KOPT-K1 (cell line): ENCODE measurements around the gene ZNF445.
"Not testable (repeated sequence)": the region's sequence is repeated elsewhere in the genome, so short reads cannot be mapped to it uniquely, and the experiment has no call there.

ENCODE experiments used
- H3K27ac ChIP-seq: fragments of 200-600 bp; sonication (generic); 2 replicates; pipeline ENCODE4 v1.5.1; 2016; ENCODE audit warnings: antibody characterized with exemption, mild to moderate bottlenecking, low read depth, low read length; ENCODE audit not compliant: poor library complexity, severe bottlenecking
- H3K36me3 ChIP-seq: fragments of 200-600 bp; sonication (generic); 2 replicates; pipeline ENCODE4 v1.5.1; 2017; ENCODE audit warnings: antibody characterized with exemption, mild to moderate bottlenecking, low read length, moderate library complexity; ENCODE audit not compliant: insufficient read depth
- H3K9me3 ChIP-seq: fragments of 200-600 bp; sonication (generic); 2 replicates; pipeline ENCODE4 v1.5.1; 2017; ENCODE audit warnings: antibody characterized with exemption, low read length, mild to moderate bottlenecking; ENCODE audit not compliant: insufficient read depth, poor library complexity, severe bottlenecking

The ZNF445 gene

DNA sequence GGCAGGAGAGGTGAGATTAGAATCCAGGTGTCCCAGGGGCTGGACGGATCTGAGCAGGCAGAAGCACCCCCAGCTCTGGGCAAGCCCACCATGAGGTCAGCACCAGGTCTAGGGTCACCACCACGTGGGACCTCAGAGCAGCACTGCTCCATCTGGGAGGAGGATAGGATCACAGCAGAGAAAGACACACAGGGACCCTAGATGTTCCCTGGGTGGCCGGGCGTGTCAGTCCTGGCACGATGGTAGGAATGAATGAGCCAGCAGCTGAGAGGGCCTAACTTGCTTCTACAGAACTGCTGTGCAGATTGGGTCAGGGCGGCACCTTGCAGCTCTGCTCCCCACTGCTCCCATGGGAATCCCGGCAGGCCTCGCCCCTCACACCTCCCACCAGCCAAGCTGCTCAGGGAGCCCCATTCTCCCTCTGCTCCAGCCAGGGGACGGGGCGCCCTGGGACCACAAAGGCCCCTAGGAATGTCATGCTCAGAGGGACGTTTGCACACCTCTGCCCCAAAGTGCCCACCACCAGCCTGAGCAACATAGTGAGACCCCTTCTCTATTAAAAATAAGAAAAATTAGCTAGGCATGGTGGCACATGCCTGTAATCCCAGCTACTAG is 66.3 kb downstream of the ZNF445 start:
- Histone ChIP-seq H3K27ac (no peak overlapping the region), H3K9me3 (no peaks in the 10 kb centered on the region), H3K36me3 (no peaks in the 10 kb centered on the region)

DNA sequence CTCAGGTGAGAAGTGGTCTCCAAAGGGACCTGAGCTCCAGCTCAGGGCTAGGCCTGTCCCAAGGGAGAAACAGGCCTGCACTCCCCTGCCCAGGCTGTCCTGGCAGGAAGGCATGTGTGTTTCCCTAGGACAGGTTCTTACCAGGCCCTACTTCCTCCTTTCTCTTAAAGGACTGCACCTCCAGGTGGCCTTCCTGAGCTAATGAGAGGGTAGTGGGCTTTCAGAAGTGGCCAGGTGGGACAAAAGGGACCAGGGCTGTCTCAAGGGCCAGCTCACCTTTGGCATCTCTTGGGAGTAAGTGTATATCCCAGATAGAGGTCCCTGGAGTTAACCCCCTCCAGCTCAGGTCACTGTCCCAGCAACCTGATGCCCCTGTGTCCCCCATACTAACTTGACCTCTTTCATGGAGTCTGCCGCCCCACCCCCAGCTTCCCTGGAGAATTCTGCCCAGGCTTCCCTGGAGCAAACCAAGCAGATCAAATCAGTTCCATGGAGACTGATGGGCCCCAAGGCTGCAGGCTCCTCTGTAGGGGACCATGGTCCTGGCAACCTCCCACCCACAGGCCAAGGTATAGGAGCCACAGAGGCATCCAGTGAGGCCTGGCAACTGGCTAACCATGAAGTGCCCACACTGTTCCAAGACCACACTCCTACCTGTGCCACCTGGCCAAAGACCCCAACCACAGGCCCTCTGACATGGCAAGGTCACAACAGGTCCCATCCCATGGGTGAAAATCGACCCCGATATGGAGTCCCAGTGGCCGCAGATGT is 67.6 kb downstream of the ZNF445 start:
- Histone ChIP-seq H3K9me3 (no peaks in the 10 kb centered on the region), H3K27ac (no peak overlapping the region), H3K36me3 (no peaks in the 10 kb centered on the region)

DNA sequence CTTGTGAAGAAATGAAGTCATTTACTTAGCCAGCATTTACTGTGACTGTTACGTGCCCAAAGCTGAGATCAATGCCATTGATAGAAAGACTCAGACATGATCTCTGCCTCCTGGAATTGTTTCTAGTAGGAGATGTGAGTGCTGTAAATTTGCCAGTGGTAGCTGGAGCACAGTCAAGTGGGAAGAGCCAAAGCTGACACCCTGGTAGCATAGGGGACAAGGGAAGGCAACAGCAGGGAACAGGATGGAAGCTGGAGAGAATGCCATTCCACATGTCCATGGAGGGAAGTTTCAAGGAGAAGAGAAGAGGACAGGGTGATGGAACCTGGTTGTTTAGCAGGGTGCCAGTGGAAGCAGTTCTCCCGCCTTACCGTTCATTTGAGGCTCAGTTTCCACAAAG is 74.9 kb downstream of the ZNF445 start:
- Histone ChIP-seq H3K36me3 (peaks cover 5% of the 10 kb centered on the region; the same call in 1 of the 2 replicates), H3K27ac (no peak overlapping the region), H3K9me3 (no peaks in the 10 kb centered on the region)

DNA sequence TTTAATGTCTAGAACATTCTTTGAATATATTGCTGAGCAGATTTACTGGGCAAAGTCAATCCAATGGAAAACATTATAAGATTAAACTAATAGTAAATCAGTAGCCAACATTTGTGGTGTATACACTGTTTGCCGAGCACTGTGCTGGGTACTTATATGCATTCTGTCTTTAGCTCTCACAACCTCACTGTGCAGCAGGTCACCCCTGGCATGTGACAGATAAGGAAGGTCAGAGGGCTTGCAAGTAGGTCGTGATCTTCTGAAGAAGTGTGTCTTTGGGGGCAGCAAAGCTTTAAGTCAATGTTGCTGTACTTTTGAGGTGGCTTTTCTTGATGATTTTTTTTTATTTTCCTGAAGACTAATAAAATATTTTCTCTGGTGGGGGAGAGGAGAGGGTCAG is 76.7 kb downstream of the ZNF445 start:
- Histone ChIP-seq H3K9me3 (no peaks in the 10 kb centered on the region), H3K36me3 (peaks cover 10% of the 10 kb centered on the region; the same call in 1 of the 2 replicates)

DNA sequence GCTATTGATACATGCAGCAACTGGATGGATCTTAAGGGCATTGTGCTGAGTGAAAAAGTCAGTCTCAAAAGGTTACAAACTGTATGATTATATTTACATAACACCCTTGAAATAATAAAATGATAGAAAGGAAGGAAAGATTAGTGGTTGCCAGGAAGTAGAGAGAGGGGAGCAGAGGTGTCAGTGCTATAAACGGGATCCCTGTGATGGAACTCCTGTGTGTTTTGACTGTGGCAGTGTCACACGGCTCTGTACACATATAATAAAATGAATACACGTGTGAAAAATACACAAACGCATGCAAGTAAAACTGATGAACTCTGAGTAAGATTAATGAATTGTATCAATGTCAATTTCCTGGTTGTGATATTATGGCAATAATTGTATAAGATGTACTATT is 78.6 kb downstream of the ZNF445 start:
- Histone ChIP-seq H3K9me3 (no peaks in the 10 kb centered on the region), H3K27ac (no peak overlapping the region), H3K36me3 (peaks cover 10% of the 10 kb centered on the region; the same call in 1 of the 2 replicates)

More for the DNA sequence above, 76.7 kb downstream of the ZNF445 start:
- no peak overlapping the region for H3K27ac ChIP-seq

DNA sequence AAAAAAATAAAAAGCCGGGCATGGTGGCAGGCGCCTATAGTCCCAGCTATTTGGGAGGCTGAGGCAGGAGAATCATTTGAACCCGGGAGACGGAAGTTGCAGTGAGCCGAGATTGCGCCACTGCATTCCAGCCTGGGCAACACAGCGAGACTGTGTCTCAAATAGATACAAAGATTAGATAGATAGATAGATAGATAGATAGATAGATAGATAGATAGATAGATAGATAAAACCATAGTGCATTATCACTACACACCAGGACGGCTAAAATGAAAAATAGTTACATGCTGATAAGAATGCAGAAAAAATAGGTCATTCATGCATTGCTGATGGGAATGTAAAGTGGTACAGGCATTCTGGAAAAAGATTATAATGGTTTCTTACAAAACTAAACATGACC is 79.2 kb downstream of the ZNF445 start:
- H3K27ac ChIP-seq, H3K9me3 ChIP-seq: not testable (repeated sequence)
- peaks cover 10% of the 10 kb centered on the region; the same call in 1 of the 2 replicates for H3K36me3 ChIP-seq

DNA sequence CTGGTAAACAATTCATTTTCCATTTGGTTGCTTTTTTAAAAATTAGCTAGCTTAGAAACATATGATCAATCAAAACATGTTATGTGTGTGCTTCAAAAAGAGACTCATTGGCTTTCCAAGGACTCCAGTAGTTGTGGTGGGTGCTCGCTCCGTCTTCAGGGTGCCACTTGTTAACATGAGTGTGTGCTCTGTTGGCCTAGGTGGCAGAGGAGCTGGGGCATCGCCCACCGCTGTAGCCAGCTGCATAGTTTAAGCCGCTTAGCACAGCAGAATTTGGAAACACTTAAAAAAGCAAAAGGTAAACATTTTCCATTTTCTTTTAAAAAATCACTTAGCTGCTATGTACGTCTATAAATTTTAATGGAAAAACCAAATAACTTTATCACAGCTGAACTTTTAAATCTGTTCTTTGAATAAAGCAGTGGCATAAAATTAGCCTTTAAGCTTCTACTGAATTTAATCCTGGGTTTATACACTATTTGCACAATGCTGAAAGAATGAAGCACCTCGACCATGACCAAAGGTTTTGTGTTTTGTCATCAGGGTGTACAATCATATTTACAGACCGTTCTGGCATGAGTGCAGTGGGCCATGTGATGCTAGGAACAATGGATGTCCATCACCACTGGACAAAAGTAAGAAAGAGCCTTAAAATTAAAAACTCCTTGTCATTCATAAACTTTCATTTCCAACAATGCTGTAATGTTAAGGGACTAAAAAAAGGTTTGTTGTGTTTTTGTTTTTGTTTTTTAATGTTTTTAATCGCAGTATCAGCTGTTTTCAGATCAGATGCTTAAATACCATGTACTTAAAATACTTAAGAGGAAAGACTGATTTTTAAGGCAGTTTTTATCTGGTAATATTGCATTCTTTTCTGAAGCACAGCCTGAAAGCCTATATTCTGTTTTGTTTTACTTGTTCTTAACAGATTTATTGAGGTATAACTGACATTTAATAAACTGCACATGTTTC is 81.0 kb downstream of the ZNF445 start:
- Histone ChIP-seq H3K27ac (no peak overlapping the region), H3K9me3 (no peaks in the 10 kb centered on the region), H3K36me3 (peaks cover 8% of the 10 kb centered on the region; the same call in 1 of the 2 replicates)

DNA sequence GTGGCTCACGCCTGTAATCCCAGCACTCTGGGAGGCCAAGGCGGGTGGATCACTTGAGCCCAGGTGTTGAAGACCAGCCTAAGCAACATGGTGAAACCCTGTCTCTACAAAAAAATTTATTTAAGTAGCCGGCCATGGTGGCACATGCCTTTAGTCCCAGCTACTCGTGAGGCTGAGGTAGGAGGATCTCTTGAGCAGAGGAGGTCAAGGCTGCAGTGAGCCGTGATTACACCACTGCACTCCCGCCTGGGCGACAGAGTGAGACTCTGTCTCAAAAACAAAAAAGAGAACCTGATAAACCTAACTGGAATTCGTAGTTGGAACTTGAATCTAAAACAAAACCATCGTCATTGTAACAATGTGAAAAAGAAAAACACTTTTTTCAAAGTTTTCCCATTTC is 81.8 kb downstream of the ZNF445 start:
- Histone ChIP-seq H3K9me3 (no peaks in the 10 kb centered on the region), H3K27ac (no peak overlapping the region), H3K36me3 (0 out of 2 replicates have a peak, but pooled peaks cover 5% of the 10 kb centered on the region)

DNA sequence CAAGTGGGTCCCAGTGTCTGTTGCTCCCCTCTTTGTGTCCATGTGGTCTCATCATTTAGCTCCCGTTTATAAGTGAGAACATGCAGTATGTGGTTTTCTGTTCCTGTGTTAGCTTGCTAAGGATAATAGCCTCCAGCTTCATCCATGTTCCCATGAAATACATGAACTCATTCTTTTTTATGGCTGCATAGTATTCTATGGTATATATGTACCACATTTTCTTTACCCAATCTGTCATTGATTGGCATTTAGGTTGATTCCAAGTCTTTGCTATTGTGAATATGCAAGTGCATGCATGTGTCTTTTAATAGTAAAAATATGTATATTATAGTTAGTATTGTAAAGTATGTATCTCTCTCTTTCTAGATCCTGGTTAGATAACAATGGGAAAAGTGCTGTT is 85.0 kb downstream of the ZNF445 start:
- H3K27ac ChIP-seq: no peak overlapping the region
- H3K36me3 ChIP-seq: 0 out of 2 replicates have a peak, but pooled peaks cover 5% of the 10 kb centered on the region
- H3K9me3 ChIP-seq: peaks cover 9% of the 10 kb centered on the region

DNA sequence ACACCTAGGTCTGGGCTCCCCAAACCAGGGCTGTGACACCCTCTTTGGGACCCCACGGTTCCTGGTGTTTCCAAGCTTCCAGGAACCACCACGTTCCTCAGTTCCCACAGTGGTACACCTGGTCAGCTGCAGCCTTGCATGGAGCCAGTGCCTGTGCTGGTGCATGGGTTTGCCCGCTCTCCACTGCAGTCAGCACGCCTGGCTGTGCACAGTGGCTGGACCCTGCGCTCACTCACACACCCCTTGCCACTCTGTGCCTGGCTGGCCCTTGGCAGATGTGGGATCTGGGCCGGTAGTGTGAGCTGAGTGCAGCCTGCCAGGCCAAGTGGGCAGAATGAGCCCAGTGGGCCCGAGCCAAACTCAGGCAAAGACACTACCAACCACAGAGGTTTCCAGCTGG is 90.1 kb downstream of the ZNF445 start:
- H3K36me3 ChIP-seq: peaks cover 9% of the 10 kb centered on the region; the same call in 1 of the 2 replicates
- no peak overlapping the region for H3K27ac ChIP-seq
- H3K9me3 ChIP-seq: peaks cover 33% of the 10 kb centered on the region
